ENCODE results near the gene SERPINI1. TPM values are rescaled to one million over a fixed set of nuclear protein-coding genes. Genes with fewer than 3 reads are reported as not detected.

SERPINI1 gene
- polyA plus RNA-seq, 3 donors from 2014 or later: 19.3 to 25.2 (median 19.3) TPM

DNA sequence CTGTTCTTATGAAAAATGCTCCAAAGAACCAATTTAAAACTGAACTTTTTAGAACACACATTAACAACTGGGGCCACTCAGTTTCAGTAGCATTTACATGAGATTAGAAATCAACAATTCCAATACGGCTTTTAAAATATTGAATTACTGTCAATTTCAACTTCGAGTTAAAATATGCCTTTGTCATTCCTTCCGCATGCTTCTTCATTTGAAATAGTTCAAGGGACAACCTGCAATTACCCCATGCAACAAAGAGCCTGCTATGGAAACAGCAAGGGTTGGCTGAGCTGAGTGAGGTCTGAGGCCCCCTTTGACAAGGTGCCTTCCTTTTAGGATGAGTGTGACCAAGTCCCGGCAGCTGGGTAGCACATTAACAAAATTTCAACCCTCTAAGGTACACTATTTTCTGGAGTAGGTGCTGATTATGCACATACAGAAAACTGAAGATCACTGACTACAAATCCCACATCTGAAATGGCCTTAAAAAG lies 12.5 kb upstream of the SERPINI1 start:
- Mint-ChIP-seq H3K27me3 (ENCODE audit: low read depth in 3 of 3) (no peaks in the 10 kb centered on the region), H3K9me3 (no peaks in the 10 kb centered on the region), H3K36me3 (peaks cover 12 to 19% (median 13%) of the 10 kb centered on the region in 3 donors), H3K4me3 (no peak overlapping the region), H3K27ac (no peak overlapping the region), H3K4me1 (peaks cover 54 to 83% of the 10 kb centered on the region in 2 donors)
- no peak for DNase-seq

DNA sequence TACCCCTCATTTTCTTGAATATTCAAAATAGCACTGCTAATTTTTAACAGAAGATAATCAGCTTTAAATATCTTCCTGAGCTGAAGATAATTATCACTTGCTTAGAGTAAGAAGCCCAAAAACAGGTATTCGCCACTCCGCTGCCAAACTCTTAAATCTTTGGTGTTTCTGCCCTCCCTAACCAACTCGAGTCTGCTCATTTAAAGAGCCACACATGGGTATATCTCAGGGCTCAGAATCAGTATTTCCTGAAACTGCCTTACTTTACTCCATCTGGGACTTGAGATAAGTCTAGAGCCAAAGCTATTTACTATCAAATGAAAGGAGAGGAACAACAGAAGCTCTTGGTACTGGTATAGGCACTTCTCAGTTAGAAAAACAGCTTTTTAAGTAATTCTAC lies 11.6 kb upstream of the SERPINI1 start:
- Mint-ChIP-seq H3K4me1 (peaks cover 57 to 91% of the 10 kb centered on the region in 2 donors), H3K27ac (peak overlapping the region in 1 of 6 donors; percentile 22), H3K36me3 (peaks cover 6 to 13% (median 8%) of the 10 kb centered on the region in 3 donors), H3K4me3 (no peak overlapping the region), H3K9me3 (no peaks in the 10 kb centered on the region), H3K27me3 (ENCODE audit: low read depth in 3 of 3) (no peaks in the 10 kb centered on the region)
- DNase-seq: no peak

DNA sequence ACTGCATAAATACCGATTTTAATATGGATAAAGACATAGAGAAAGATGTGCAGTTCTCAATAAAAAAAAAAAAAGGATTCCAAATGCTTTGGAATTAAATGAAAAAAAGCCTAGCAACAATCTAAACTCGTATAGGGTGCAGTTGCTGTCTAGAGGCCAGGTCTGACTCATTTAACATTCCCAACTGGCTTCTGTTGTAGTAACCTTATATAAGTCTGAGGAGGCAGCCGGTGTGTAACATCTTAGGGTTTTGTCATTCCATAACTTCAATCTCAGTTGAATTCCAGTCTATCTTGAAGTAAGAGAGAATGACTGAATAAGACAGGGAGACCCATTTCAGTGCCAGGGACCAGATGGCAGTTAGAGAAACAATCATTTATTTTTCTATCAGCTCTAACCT lies 7.3 kb upstream of the SERPINI1 start:
- Mint-ChIP-seq H3K4me1 (peaks cover 41 to 62% of the 10 kb centered on the region in 2 donors), H3K4me3 (no peak overlapping the region), H3K27ac (no peak overlapping the region), H3K9me3 (no peaks in the 10 kb centered on the region), H3K36me3 (no peaks in the 10 kb centered on the region), H3K27me3 (ENCODE audit: low read depth in 3 of 3) (no peaks in the 10 kb centered on the region)
- no peak for DNase-seq

DNA sequence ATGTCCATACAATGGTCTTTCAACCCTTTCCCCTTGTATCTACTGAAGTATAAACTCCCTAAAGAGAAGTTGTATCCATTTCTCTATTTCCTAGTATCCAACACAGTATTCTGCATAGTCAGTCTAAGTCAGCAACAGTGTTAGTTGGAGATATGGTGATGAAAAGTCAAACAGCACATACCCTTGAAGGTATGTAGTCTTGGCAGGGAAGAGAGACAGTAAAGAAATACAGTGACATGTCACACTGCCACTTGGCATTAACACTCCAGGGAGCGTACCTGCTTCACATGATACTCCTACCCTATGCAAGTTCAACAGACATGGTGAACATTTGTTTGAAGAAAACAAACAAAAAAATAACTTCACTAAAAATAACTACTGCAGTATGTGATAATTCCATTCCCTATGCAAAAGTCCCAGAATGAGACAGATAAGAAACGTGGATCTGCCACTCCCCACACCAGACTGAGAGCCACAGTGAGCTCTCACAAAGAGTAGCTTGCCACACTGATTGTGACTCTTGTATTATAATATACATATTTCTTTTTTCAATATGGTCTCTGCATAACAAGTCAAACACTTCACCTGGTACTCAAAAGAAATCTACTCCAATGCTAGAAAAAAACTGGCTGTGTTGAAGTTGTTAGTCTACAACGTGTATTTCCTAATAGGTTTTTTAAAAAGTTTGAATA lies 6.7 kb upstream of the SERPINI1 start:
- Mint-ChIP-seq H3K27me3 (ENCODE audit: low read depth in 3 of 3) (no peaks in the 10 kb centered on the region), H3K4me3 (no peak overlapping the region), H3K36me3 (no peaks in the 10 kb centered on the region), H3K27ac (no peak overlapping the region), H3K4me1 (peaks cover 39 to 58% of the 10 kb centered on the region in 2 donors), H3K9me3 (no peaks in the 10 kb centered on the region)
- no peak for DNase-seq

DNA sequence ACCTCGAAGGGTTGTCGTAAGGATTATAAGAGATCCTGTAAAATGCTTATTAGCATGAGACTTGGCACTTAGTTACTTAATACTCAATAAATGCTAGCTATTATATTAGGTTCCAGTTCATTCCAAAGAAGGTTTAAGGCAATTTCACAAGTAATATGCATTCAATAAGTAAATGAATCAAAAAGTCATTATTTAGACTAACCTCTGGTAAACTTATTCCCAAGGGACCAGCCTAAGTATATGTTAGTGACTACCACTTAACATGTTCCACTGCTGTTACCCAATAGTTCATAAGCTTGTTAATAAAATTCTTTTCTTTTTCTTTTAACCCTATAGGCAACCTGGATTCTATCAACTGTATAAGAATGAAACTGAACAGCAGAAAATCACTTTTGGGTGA lies 5.9 kb upstream of the SERPINI1 start:
- Mint-ChIP-seq H3K4me1 (peaks cover 32 to 50% of the 10 kb centered on the region in 2 donors), H3K4me3 (no peak overlapping the region), H3K27me3 (ENCODE audit: low read depth in 3 of 3) (no peaks in the 10 kb centered on the region), H3K36me3 (no peaks in the 10 kb centered on the region), H3K9me3 (no peaks in the 10 kb centered on the region), H3K27ac (no peak overlapping the region)
- DNase-seq: no peak

DNA sequence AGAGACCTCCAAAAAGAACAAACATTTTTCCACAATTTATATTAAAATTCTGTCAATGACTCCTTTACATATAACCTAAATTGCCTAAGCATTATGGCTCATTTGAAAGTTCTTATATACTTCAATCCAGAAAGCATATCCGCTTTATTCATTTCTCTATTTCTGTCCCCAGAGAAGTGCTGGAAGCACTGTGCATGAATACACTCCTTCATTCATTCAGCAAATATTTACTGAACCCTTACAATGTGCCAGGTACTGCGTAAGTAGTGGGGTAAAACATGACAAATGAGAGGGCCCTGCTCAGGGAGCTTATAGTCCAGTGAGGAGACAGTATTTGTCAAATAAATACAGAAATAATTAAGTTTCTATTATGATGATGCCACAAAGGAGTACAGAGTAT lies 4.1 kb upstream of the SERPINI1 start:
- Mint-ChIP-seq H3K9me3 (no peaks in the 10 kb centered on the region), H3K27me3 (ENCODE audit: low read depth in 3 of 3) (no peaks in the 10 kb centered on the region), H3K4me3 (peak overlapping the region in 2 of 5 donors; percentile 4 to 15), H3K36me3 (no peaks in the 10 kb centered on the region), H3K27ac (no peak overlapping the region), H3K4me1 (peaks cover 26 to 35% of the 10 kb centered on the region in 2 donors)
- no peak for DNase-seq

DNA sequence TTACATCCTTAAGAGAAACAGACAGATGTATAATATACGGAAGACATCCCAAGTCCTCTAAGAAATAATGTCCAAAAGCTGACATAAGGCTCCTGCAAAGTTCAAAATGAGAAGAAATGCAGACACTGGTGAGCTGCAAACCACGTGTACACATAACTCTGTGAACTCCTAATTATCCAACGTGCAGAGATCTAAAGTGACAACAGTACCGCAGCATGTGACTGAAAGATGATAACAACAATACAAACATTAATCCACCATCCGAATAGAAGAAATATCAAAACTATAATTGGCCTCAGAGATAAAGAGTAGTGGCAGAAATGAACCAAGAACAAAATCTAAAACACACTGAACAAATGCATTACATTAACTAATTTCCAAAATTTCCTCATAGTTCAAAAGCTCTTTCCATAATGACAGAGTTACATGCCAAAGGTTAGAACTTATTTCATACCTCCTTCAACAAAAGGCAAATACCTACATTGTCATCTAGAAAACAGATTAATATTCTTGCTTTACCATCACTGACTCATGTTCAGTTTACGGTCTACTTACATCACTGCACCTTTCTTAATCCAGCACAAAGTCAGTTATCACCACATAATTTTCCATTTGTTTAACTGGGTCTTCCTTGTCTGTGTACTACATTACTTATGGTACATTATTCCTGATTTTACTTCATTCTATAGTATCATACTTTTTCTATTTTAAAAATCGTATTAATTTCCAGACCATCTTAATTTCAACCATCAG lies 3.0 kb upstream of the SERPINI1 start:
- no peaks in the 10 kb centered on the region for H3K27me3 Mint-ChIP-seq (ENCODE audit: low read depth in 3 of 3)
- no peaks in the 10 kb centered on the region for H3K36me3 Mint-ChIP-seq
- peak overlapping the region in 3 of 5 donors; percentile 0 to 17 (median 13) for H3K4me3 Mint-ChIP-seq
- no peak for DNase-seq
- H3K4me1 Mint-ChIP-seq: peaks cover 20 to 24% of the 10 kb centered on the region in 2 donors
- H3K9me3 Mint-ChIP-seq: no peaks in the 10 kb centered on the region
- H3K27ac Mint-ChIP-seq: peak overlapping the region in 3 of 6 donors; percentile 0 to 56 (median 34)

DNA sequence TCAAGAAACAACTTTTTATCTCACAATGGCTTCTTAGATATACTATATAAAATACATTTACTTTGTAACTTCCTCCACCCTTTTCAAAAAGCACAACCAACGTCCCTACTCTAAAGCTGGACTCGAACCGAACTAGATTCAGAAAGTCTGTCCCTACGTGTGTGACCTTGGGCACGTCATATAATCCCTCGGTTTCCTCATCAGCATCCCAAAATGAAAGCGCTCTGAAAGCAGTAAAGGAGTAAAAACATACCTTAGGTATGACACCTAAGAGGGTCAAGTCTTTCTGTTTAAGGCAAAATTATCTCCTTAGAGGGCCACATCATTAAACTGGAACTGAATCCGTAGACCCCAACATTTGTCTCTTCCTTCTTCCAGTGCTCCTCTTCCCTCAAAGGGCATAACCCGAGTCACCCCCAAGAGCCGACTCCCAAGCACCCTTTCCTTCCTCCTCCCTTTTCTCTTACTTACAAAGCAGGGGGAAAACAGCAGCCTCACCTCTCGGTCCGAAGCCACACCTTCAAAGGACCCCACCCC lies 1.5 kb upstream of the SERPINI1 start:
- H3K9me3 Mint-ChIP-seq: no peaks in the 10 kb centered on the region
- H3K27ac Mint-ChIP-seq: no peak overlapping the region
- DNase-seq: no peak
- H3K4me3 Mint-ChIP-seq: no peak overlapping the region
- H3K4me1 Mint-ChIP-seq: peaks cover 8 to 12% of the 10 kb centered on the region in 2 donors
- H3K27me3 Mint-ChIP-seq (ENCODE audit: low read depth in 3 of 3): no peaks in the 10 kb centered on the region
- H3K36me3 Mint-ChIP-seq: no peaks in the 10 kb centered on the region

DNA sequence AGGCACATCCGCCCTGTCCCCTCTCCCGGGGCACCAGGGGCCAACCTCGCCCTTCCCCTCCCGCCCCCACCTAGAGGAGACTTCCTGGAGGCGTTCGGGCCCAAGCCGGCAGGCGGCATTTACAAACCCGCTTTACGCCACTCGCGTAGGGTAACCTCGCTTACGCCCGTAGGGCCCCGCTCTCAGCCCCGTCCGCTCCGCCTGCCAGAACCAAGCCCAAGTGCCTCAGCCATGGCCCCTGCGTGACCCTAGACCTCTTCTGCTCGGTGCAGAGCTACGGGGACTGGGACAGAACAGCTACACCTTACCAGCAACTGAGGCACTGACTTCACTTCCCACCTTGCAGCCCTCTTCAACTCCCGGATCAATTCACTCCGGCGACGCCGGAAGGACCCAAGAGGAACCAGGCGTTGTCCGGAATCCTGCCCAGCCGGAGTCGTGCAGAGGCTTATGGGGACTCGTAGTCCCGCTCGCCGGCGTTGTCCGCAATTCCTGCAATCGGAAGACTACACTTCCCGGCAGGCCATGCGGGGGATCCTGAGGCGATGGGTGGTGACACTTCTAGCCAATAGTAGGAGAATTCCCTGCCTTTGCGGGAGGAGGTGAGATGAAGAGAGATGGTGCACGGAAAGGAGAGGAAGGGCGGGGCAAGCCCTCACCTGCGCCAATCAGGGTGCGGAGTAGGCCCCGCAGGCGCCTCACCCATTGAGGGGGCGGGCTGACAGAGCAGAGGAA lies 856 bp upstream of the SERPINI1 start, which contains the start of gene PDCD10:
Gene PDCD10, minus strand, starts transcription at position 395 of the 735 bp plus-strand sequence. CDS start 14,735 bp downstream, outside the sequence.
- no peaks in the 10 kb centered on the region for H3K36me3 Mint-ChIP-seq
- peak; percentile 95 for DNase-seq
- no peaks in the 10 kb centered on the region for H3K9me3 Mint-ChIP-seq
- no peaks in the 10 kb centered on the region for H3K27me3 Mint-ChIP-seq (ENCODE audit: low read depth in 3 of 3)
- no peak within 1 kb of the TSS for H3K4me3 Mint-ChIP-seq
- peaks cover 2 to 8% of the 10 kb centered on the region in 2 donors for H3K4me1 Mint-ChIP-seq
- no peak within 1 kb of the TSS for H3K27ac Mint-ChIP-seq

DNA sequence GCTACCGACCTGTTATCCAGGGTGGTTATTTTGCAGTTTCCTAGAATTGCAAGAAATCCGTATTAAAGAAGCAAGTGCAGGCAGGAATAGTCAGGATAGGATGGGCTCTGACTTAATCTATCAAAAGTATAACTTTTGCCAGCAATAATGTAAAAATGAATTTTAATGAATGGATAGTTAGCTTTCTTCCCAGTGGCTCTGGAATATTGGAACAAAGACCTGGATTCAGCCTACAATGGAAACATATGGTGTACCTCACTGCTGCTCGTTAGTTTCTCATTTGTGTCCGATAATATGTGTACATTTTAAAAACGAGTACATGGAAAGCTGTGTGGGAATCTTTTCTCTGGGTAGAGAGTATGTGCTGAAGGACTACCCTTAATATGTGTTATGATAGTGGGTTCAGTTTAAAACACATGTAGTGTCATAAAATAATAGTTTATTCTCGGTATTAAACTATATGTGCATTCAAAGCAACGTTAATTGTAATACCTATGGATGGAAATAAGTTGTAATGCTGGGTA lies 805 bp downstream of the SERPINI1 start:
- Mint-ChIP-seq H3K4me3 (no peak overlapping the region), H3K27ac (peak overlapping the region in 1 of 6 donors; percentile 36)

DNA sequence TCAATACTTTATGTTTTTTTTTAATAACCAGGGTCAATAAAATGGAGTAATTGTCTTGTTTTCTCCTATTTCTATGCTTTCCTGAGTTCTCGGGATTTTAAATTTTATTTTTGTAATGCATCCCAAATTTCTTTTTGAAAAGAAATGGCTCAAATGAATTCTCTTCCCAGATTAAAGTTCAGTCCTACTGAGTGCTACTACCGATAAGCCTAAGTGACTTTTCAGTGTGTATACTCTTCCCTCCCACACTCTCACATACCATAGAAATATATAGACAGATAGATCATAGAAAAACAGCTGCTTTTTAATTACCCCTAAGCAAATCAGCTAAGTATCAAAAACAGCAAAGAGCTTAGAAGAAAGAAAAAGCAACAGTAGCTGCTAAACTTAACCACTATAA lies 1.5 kb downstream of the SERPINI1 start:
- Mint-ChIP-seq H3K4me3 (peak overlapping the region in 2 of 5 donors; percentile 8 to 27), H3K27ac (peak overlapping the region in 2 of 6 donors; percentile 10 to 17), H3K4me1 (peaks cover 0 to 4% of the 10 kb centered on the region in 2 donors), H3K9me3 (no peaks in the 10 kb centered on the region), H3K27me3 (ENCODE audit: low read depth in 3 of 3) (no peaks in the 10 kb centered on the region), H3K36me3 (no peaks in the 10 kb centered on the region)
- DNase-seq: no peak

More for the DNA sequence above, 805 bp downstream of the SERPINI1 start:
- Mint-ChIP-seq H3K4me1 (peaks cover 0 to 8% of the 10 kb centered on the region in 2 donors), H3K36me3 (no peaks in the 10 kb centered on the region), H3K9me3 (no peaks in the 10 kb centered on the region), H3K27me3 (ENCODE audit: low read depth in 3 of 3) (no peaks in the 10 kb centered on the region)
- DNase-seq: no peak

DNA sequence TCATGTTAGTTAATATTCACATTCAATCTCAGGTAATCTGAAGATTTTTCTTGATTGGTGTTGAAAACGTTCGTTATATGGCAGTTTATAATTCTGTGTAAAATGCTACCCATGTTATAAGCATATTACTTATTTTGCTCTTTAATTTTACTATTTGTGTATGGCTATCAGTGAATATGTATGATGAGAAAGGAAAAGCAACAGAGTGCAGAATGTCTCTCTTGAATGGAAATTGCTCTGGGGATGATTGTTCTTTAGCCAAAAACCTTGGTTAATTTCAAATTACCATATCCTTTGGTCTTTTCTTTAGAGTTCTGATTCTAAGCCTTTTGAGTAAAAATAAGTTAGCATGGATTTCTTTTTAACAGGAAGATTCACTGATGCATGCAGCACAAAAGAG lies 2.5 kb downstream of the SERPINI1 start:
- Mint-ChIP-seq H3K9me3 (no peaks in the 10 kb centered on the region), H3K4me3 (no peak overlapping the region), H3K27ac (peak overlapping the region in 3 of 6 donors; percentile 1 to 43 (median 4)), H3K36me3 (no peaks in the 10 kb centered on the region), H3K4me1 (peaks cover 0 to 4% of the 10 kb centered on the region in 2 donors), H3K27me3 (ENCODE audit: low read depth in 3 of 3) (no peaks in the 10 kb centered on the region)
- DNase-seq: no peak

DNA sequence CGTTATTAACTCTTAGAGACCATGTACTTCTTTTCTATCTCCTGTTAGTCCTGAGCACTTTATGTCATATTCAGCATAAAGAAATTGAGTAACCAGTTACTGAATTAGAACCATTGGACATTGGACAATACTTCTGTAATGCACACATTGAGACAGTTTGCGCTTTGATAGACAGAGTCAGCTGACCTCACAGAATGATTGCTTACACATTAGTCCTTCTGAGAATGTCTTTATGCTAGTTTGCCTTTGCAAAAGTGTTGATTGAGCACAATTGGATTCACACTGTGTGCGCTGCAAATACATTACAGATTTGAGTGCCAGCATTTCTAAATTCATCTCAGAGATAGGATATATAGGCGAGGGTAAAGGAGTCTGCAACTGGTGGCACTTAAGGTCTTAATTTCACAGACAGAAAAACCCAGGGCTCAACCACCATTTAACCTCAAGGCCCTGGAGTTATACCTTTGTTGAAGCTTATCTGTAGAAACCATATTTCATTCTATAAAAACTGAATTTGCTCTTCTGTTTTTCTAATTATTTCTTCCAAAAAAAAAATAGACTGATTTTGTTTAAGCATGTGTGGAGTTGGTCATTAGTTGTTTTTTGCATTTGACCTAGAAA lies 3.8 kb downstream of the SERPINI1 start:
- H3K9me3 Mint-ChIP-seq: no peaks in the 10 kb centered on the region
- H3K27me3 Mint-ChIP-seq (ENCODE audit: low read depth in 3 of 3): no peaks in the 10 kb centered on the region
- no peak for DNase-seq
- no peak overlapping the region for H3K27ac Mint-ChIP-seq
- H3K4me3 Mint-ChIP-seq: no peak overlapping the region
- H3K4me1 Mint-ChIP-seq: peaks cover 0 to 4% of the 10 kb centered on the region in 2 donors
- H3K36me3 Mint-ChIP-seq: no peaks in the 10 kb centered on the region
